LNCaP clone FGC (cell line): ENCODE data around the gene MKLN1.
"Not testable (repeated sequence)": the region's sequence is repeated elsewhere in the genome, so short reads cannot be mapped to it uniquely, and the experiment has no call there.

Experiments
- DNase-seq: peaks from one replicate; pipeline ENCODE4 v3.0.0-alpha.2; 2011; ENCODE audit warnings: low read depth
- H3K4me3 ChIP-seq: 2 replicates; pipeline ENCODE4 v1.5.1; 2011; ENCODE audit warnings: mild to moderate bottlenecking, low read depth, low read length, control low read depth
- CTCF ChIP-seq: IDR thresholded peaks from 2 replicates; pipeline ENCODE4 v1.5.1; 2012; ENCODE audit warnings: mild to moderate bottlenecking; ENCODE audit not compliant: control insufficient read depth, insufficient read depth; ENCODE audit errors: extremely low read depth

Gene MKLN1

GRCh38 chr7:131501422-131501821 is 173.7 kb downstream of the MKLN1 start:
- H3K4me3 ChIP-seq: no peak overlapping the region
- DNase-seq: no peak
- no peak for TF ChIP-seq CTCF

- no peak overlapping the region for H3K4me3 ChIP-seq
- no peak for TF ChIP-seq CTCF
- DNase-seq: no peak
Measured at GRCh38 chr7:131501930-131502685, 174.4 kb downstream of the MKLN1 start.

DNA sequence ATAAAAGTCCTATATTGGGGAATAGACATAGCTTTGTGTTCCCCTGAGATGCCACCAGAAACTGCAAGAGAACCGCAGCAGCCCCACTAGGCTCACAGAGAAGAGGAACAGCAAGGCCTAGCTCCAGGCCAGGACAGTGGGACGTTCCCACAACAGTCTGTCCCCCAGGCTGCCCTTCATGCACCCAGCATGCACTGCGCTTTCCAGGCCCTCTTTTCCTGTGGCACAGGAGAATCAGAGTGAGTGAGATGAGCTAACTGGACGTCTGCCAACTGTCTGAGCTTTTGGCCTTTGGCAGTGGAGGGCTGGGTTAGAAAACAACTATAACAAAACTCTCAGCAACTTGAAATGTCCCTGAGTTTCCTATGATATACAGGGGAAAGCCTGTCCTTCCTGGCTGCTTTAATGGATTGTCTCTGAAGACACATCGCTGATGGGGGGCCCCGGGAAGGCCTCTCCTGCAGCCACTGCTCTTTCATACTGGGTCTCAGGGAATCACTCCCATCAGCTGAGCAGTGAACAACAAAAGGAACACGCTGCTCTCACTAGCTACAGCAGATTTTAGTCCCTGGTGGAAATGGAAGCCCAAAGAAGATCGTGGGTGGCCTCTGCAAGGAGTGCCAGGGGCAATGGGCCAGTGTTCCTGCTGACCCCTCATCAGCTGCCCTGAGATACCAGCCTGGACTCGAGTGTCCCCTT is 175.3 kb downstream of the MKLN1 start:
- no peak for DNase-seq
- TF ChIP-seq CTCF: no peak
- no peak overlapping the region for H3K4me3 ChIP-seq

- TF ChIP-seq CTCF: no peak
- no peak overlapping the region for H3K4me3 ChIP-seq
- no peak for DNase-seq
Measured at GRCh38 chr7:131503639-131504038, 176.0 kb downstream of the MKLN1 start.

- no peak for DNase-seq
- TF ChIP-seq CTCF: no peak
- no peak overlapping the region for H3K4me3 ChIP-seq
Measured at GRCh38 chr7:131504157-131504899, 176.7 kb downstream of the MKLN1 start.

DNA sequence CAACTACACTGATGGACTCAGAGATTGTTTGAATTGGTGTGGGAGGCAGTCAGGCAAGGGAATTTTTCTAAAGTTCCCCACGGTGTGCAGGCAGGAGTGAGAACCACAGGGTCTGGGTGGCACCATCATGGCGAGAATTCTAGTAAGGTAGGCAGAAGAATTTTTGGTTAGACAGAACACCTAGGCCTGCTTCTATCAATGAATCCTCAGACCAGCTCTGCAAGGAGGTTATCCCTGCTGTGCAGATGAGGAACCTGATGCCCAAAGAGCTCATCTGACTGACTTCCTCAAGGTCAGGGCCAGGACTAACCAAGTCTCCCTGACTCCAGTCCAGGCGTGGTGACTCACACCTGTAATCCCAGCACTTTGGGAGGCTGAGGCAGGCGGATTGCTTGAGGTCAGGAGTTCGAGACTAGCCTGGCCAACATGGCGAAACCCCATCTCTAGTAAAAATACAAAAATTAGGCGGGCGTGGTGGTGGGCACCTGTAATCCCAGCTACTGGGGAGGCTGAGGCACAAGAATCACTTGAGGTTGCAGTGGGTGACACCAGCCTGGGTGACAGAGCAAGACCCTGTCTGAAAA is 177.5 kb downstream of the MKLN1 start:
- DNase-seq, H3K4me3 ChIP-seq: not testable (repeated sequence)
